ENCODE measurements around the gene DNAH14. TPM values are rescaled to one million over a fixed set of nuclear protein-coding genes. Genes with fewer than 3 reads are reported as not detected.

The DNAH14 gene
- polyA plus RNA-seq, 1 experiment, result 11.1 TPM

DNA sequence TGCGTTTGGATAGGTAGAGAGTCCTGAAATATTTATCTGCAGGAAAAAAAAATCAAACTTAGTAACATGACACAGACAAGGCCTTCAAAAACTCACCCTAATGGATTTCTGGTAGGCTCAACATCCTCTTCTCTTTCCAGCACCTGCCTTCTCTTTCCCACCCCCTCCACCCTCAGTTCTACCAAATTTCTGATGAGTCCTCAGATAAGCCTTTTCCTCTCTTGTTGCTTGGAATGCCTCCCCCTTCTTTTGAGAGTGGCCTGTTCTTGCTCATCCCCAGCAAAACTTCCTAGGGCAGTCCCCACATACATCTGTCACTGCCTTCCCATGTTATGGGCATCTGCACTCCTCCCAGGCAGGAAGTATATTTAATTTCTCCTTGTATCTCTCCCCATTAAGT lies 506.0 kb downstream of the DNAH14 start:
- TF ChIP-seq, protein P1, sequence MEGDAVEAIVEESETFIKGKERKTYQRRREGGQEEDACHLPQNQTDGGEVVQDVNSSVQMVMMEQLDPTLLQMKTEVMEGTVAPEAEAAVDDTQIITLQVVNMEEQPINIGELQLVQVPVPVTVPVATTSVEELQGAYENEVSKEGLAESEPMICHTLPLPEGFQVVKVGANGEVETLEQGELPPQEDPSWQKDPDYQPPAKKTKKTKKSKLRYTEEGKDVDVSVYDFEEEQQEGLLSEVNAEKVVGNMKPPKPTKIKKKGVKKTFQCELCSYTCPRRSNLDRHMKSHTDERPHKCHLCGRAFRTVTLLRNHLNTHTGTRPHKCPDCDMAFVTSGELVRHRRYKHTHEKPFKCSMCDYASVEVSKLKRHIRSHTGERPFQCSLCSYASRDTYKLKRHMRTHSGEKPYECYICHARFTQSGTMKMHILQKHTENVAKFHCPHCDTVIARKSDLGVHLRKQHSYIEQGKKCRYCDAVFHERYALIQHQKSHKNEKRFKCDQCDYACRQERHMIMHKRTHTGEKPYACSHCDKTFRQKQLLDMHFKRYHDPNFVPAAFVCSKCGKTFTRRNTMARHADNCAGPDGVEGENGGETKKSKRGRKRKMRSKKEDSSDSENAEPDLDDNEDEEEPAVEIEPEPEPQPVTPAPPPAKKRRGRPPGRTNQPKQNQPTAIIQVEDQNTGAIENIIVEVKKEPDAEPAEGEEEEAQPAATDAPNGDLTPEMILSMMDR (IDR thresholded peaks at IDR 0.05; ENCODE audit: low read depth, low read length), result no peak
- Histone ChIP-seq H3K4me3 (ENCODE audit: low read depth, low read length) (no peak overlapping the region), H3K27me3 (ENCODE audit: control insufficient read depth, insufficient read depth, low read length) (peaks cover 10% of the 10 kb centered on the region), H3K27ac (ENCODE audit: low read depth, low read length) (no peak overlapping the region), H3K9me3 (ENCODE audit: control insufficient read depth, insufficient read depth, low read length) (peaks cover 9% of the 10 kb centered on the region)
- POLR2A ChIA-PET, result no interaction called here
- CTCF ChIA-PET, result no interaction called here
- no peak for DNase-seq (ENCODE audit: low read depth, low spot score)

DNA sequence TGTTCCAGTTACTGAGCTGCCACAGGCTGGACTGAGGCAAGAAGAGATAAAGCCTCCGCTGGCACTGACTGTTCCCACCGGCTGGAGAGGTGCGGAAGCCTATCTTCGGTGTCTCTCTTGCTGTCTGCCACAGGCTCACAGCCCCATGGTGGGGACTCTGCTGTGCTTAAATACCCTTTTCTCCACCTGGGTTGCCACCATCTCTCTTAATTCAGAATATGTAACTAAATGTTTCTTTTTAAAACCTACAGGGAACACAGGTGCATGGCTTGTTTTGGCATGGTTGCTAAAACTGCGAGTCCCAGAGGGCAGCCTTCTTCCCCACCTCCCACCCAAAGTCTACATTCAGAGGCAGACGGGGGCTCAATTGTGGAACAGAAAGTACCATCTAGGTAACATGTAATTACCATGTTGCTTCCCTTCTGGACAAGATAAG lies 506.5 kb downstream of the DNAH14 start:
- ChIA-PET CTCF (no interaction called here), POLR2A (no interaction called here)
- Histone ChIP-seq H3K4me3 (ENCODE audit: low read depth, low read length) (no peak overlapping the region), H3K27ac (ENCODE audit: low read depth, low read length) (no peak overlapping the region), H3K9me3 (ENCODE audit: control insufficient read depth, insufficient read depth, low read length) (peaks cover 7% of the 10 kb centered on the region), H3K27me3 (ENCODE audit: control insufficient read depth, insufficient read depth, low read length) (peaks cover 10% of the 10 kb centered on the region)
- TF ChIP-seq, protein P1 (IDR thresholded peaks at IDR 0.05; ENCODE audit: low read depth, low read length), result no peak
- no peak for DNase-seq (ENCODE audit: low read depth, low spot score)

DNA sequence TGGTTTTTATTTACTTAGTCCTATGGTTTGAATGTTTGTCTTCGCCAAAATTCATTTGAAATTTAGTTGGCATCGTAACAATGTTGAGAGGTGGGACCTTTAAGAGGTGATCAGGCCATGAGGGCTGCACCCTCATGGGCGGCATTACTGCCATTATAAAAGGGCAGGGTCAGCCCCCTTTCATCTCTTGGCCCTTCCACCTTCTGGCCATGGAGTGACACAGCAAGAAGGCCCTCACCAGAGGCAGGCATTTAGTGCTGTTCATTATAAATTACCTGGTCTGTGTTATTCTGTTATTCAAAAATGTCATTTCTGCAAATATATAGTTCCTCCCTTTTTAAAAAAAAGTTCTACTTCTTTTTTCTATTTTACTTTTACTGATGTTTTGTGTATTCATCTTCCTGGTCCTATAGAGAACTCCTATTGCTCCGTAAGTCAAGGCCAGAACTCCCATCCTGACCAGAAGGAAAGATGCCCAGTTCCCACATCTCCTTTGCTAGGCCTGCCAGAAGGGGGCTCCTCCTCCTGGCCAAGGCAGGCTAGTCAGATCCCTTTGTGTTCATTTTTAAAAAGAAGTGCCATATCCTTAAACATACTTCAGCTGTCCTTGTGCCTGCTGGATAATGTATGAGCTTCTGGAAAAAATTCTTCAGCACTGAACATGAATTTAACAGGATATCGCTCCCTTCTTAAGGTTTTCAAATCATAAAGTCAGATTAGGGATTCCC lies 508.4 kb downstream of the DNAH14 start:
- no peak for DNase-seq (ENCODE audit: low read depth, low spot score)
- Histone ChIP-seq H3K27me3 (ENCODE audit: control insufficient read depth, insufficient read depth, low read length) (peaks cover 10% of the 10 kb centered on the region), H3K4me3 (ENCODE audit: low read depth, low read length) (no peak overlapping the region), H3K9me3 (ENCODE audit: control insufficient read depth, insufficient read depth, low read length) (no peaks in the 10 kb centered on the region), H3K27ac (ENCODE audit: low read depth, low read length) (no peak overlapping the region)
- POLR2A ChIA-PET, result no interaction called here
- TF ChIP-seq, protein P1 (IDR thresholded peaks at IDR 0.05; ENCODE audit: low read depth, low read length), result peak; percentile 77
- CTCF ChIA-PET, result interaction anchor here (0.5 to 1.1 kb wide), 4 partner anchors 10 to 47 kb away, joined by 3 to 6 read pairs (median 4); no protein-coding TSS in a partner anchor

DNA sequence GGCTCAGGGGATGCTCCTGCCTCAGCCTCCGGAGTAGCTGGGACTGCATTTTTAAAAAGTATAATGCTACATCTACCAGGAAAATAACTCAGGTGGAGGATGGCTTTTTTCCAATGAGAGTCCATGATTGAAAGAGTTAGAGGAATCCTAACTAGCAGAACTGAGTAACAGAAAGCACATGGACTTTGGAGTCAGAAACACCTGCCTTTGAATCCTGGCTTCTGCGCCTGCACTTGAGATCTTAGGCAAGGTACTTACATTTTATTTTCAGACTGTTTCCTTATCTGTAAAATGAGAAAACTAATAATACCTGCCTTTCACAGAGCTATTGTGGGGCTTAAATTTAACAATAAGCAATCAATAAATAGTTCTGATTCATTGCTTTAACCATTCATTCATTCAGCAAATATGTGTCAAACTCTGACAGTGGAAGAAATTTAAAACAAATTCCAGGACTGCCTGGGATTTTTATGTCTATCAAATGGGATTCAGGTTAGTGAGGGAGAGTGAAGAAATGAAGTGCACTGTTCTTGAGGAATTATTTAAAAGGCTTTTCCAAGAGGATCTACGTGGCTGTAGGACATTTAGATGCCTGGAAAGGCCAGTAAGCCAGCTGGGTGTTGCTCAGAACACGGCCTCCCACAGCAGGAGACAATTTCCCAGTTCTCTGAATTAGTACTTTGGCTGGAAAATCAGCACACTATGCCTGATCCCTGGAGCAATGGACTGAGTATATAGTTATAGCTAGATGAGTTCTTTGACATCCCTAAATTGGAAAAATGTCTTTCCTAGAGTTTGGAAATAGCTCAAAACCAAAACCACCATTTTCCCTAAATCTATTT lies 511.1 kb downstream of the DNAH14 start:
- DNase-seq (ENCODE audit: low read depth, low spot score), result no peak
- H3K27me3 ChIP-seq (ENCODE audit: control insufficient read depth, insufficient read depth, low read length), result no peaks in the 10 kb centered on the region
- TF ChIP-seq, protein P1 (IDR thresholded peaks at IDR 0.05; ENCODE audit: low read depth, low read length), result no peak
- POLR2A ChIA-PET, result no interaction called here
- no peak overlapping the region for H3K4me3 ChIP-seq (ENCODE audit: low read depth, low read length)
- no peak overlapping the region for H3K27ac ChIP-seq (ENCODE audit: low read depth, low read length)
- H3K9me3 ChIP-seq (ENCODE audit: control insufficient read depth, insufficient read depth, low read length), result no peaks in the 10 kb centered on the region
- CTCF ChIA-PET, result interaction anchor here (0.8 to 1.6 kb wide), 4 partner anchors 11 to 122 kb away, joined by 3 to 8 read pairs (median 4); no protein-coding TSS in a partner anchor
